Right cardiac atrium (tissue), 5 donors: ENCODE measurements around the gene FYN. TPM values are rescaled to one million over a fixed set of nuclear protein-coding genes. Genes with fewer than 3 reads are reported as not detected.

Experiments
- ATAC-seq, 2 donors: fragments of 200-7000 bp; cut with Tn5 transposase; one replicate each; pipeline versions ENCODE4 v1.8.0 to v1.9.1; 2020; ENCODE audit warnings: moderate library complexity in 2 of 2, mild to moderate bottlenecking in 1 of 2
- DNase-seq, 3 donors: peaks; one replicate each; pipeline ENCODE4 v3.0.0-alpha.2; 2020
- H3K27ac ChIP-seq: one replicate; pipeline ENCODE4 v1.5.1; 2013; ENCODE audit warnings: mild to moderate bottlenecking, low read length, control low read depth, moderate library complexity
- H3K27me3 ChIP-seq: one replicate; pipeline ENCODE4 v1.6.1; 2013; ENCODE audit not compliant: control insufficient read depth, insufficient read depth
- H3K4me1 ChIP-seq: one replicate; pipeline ENCODE4 v1.6.1; 2013; ENCODE audit warnings: low read length; ENCODE audit not compliant: control insufficient read depth, insufficient read depth
- H3K4me3 ChIP-seq: one replicate; pipeline ENCODE4 v1.5.1; 2013; ENCODE audit warnings: low read length, control low read depth
- H3K9me3 ChIP-seq: one replicate; pipeline ENCODE4 v1.6.1; 2013; ENCODE audit warnings: low read length; ENCODE audit not compliant: control insufficient read depth
- WGBS: extraction: QIAGEN DNeasy Blood & Tissue Kit; methylation state at CpG from one replicate; pipeline ENCODE4 v1.1.7; 2013; 5-methylcytosine and 5-hydroxymethylcytosine counted together
- intact Hi-C, 4 donors: fragments of 100-400 bp; cut with DNase I; formaldehyde crosslinking; loops; one replicate each; pipeline versions ENCODE4 v1.11.0 to v1.14.0; 2022 to 2023
- polyA plus RNA-seq: library from polyadenylated mRNA; stranded (reverse); fragments of 200-250 nt; gene quantifications from one replicate; pipeline ENCODE4 v1.2.3, GENCODE V29; 2013
- total RNA-seq, 4 donors: library from RNA; stranded (reverse); fragmentation: NEBNext Ultra II Directional; extraction: Animal tissue kit (Norgen Biotek cat#: 25700); gene quantifications; one replicate each; pipeline ENCODE4 v1.2.1, GENCODE V29; 2021
- donor health status: healthy with polysubstance abuse.
- donor health status: DM: no; HTN: yes; CAD: no.
- donor health status: DM: no; HTN: no; CAD: no.
- donor health status: DM: no; HTN: yes; CAD: no; lungs with severe emphysema.
- donor health status: DM: yes; HTN: yes; CAD: no.

FYN gene
- total and polyA plus RNA-seq, 5 donors: 29.8 to 76.6 (median 73.3) TPM

- Histone ChIP-seq H3K4me3 (no peak overlapping the region), H3K27me3 (no peaks in the 10 kb centered on the region), H3K9me3 (no peaks in the 10 kb centered on the region), H3K4me1 (peaks cover 9% of the 10 kb centered on the region), H3K27ac (no peak overlapping the region)
- intact Hi-C loops: no loop called here
- 84% methylated on average over 6 of the region's 6 CpGs for WGBS
- DNase-seq: no peak
- peak; percentile 45 to 49 for ATAC-seq
These were observed 55.7 kb downstream of the FYN start for GRCh38 chr6:111817451-111818120.

DNA sequence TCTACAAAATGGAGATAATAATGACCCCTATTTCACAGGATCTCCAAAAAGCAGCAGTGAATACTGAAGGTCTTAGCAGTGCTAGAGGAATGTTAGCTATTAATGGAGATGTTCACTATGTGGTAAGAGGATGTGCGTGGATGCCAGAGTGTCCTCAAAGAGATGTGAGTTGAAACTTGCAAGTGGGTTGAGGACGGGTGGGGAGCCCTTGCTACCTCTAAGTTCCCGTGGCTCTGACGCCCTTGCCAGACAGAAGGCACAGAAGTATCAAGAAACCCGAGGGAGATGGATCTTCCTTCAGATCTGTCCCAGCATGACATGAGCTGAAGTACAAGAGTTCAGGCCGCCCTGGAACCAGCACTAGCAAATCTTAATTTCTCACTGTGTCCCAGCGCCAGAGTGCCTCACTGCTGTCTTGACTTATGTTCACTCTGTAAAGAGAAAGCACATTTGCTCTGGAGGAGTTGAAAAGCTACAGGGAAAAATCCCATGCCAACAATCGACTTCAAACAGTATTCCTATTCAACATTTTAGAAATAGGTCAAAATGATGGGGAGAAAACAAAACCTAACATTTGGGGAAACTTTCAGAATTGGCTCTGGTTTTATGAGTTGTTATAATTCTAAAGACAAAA is 59.5 kb downstream of the FYN start:
- no peak for DNase-seq
- H3K27ac ChIP-seq: no peak overlapping the region
- H3K9me3 ChIP-seq: no peaks in the 10 kb centered on the region
- no peak overlapping the region for H3K4me3 ChIP-seq
- peaks cover 7% of the 10 kb centered on the region for H3K4me1 ChIP-seq
- no peaks in the 10 kb centered on the region for H3K27me3 ChIP-seq
- no peak for ATAC-seq
- intact Hi-C loops: no loop called here
- 80% methylated on average over 8 of the region's 8 CpGs for WGBS

GRCh38 chr6:111813237-111813636 is 60.0 kb downstream of the FYN start:
- Histone ChIP-seq H3K27ac (no peak overlapping the region), H3K27me3 (no peaks in the 10 kb centered on the region), H3K9me3 (no peaks in the 10 kb centered on the region), H3K4me1 (peaks cover 5% of the 10 kb centered on the region), H3K4me3 (no peak overlapping the region)
- DNase-seq: no peak
- intact Hi-C loops: no loop called here
- no peak for ATAC-seq

DNA sequence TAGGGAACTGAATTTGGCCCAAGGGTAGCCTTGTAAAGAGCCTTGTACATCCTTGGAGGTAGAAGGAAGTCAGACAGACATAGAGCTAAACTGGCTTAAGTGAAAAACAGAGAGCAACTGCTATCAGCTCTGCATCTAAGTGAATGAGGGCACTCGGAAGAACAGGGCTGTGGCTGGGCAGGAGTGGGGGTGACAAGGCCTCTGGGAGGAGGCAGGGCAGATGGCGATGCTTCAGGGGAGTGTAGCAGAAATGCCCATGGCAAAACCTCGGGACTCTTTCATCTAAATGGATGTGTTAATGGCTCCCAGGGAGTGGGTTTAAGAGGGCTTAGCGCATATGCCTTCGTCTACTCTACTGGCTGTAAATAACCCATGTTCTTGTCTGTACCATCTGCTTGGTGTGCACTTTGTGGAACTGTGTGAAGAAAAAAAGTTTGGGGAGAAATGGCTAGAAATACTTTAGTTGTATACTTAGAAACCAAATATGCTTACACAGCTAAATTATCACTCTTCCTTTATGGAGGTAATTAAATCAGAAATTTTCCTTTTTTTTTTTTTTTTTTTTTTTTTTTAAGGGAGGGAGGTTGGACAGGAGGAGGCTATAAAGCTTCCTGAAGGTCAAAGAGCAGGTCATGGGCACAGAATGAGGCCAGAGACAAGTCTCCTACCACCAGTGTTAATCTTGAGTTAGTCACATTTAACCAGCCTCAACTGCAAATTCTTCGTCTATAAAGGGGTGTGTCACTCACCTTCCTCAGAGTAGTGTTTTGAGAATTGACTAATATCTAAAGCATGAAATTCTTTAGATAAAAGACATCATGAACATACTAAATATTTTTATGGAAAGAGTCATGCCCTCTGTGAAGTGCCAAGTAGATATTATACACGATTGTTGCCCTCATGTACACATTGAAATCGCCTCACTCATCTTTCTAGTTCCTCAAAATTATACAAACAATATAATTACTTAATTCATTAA is 60.9 kb downstream of the FYN start:
- DNase-seq (no peak), ATAC-seq (no peak)
- Histone ChIP-seq H3K9me3 (no peaks in the 10 kb centered on the region), H3K4me3 (no peak overlapping the region), H3K27ac (no peak overlapping the region), H3K27me3 (no peaks in the 10 kb centered on the region), H3K4me1 (peaks cover 5% of the 10 kb centered on the region)
- intact Hi-C loops: no loop called here
- WGBS: 85% methylated on average over 8 of the region's 8 CpGs

DNA sequence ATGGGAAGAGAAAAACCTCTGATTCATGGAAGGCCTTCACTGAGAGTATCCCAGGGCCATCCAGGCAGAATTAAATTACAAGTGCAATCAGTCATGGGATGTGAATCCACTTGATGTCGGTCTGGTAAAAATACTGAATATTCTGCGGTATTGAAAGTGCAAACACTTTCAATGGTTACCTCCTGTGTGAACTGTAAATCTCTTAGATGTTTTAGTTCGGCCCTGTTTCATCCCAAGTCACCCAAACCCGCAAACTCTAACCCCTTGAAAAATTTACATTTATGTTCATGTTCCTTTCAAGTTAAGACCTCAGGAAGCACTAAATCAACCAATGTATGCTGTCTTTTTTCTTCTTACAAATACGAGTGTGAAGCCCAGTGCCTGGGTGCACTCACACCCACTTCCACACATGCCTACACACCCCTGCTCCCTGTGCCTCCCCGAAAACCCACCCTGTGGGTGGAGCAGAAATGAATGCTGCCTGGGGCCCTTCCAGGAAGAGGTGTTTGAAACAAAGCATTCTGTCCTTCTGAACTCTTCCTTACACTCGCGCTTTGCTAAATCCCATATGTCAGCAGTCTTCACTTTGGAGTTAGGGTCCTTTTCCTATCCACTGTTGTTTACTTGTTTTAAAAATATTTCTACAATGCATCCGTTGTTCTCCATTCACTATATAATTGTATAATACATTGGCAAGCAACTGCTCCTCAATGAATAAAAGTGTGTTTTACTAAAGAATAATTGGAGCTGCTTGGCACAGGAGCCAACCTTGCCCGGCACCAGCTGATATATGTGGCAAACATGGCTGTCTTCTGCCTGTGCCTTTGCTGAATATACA is 62.7 kb downstream of the FYN start:
- H3K4me1 ChIP-seq: peaks cover 6% of the 10 kb centered on the region
- no peak overlapping the region for H3K4me3 ChIP-seq
- no peak for DNase-seq
- no peak overlapping the region for H3K27ac ChIP-seq
- H3K9me3 ChIP-seq: no peaks in the 10 kb centered on the region
- 81% methylated on average over 10 of the region's 10 CpGs for WGBS
- ATAC-seq: no peak
- no peaks in the 10 kb centered on the region for H3K27me3 ChIP-seq
- intact Hi-C loops: no loop called here

GRCh38 chr6:111809766-111810165 is 63.5 kb downstream of the FYN start:
- intact Hi-C loops: no loop called here
- no peak overlapping the region for H3K4me3 ChIP-seq
- no peak for ATAC-seq
- H3K27me3 ChIP-seq: no peaks in the 10 kb centered on the region
- DNase-seq: no peak
- peaks cover 9% of the 10 kb centered on the region for H3K4me1 ChIP-seq
- H3K9me3 ChIP-seq: no peaks in the 10 kb centered on the region
- H3K27ac ChIP-seq: no peak overlapping the region

DNA sequence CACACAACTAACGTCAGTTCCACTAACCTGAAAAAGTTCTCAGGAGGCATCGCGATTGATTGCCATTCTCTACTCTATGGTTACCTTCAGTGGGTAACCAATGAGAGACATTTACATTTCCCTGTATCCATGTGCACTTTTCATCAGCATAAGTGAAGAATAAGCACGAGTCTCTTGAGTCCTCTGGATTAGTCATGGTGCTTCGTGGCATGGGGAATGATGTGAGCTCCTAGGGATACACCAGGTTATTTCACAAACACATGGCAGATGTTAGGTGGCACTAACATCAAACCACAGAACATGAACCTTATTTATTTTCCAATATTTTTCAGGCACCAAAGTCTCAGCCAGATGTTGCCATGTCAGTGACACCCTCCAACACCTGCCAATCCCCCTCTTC is 64.0 kb downstream of the FYN start:
- no peak for DNase-seq
- H3K4me3 ChIP-seq: no peak overlapping the region
- H3K4me1 ChIP-seq: peaks cover 13% of the 10 kb centered on the region
- H3K27me3 ChIP-seq: no peaks in the 10 kb centered on the region
- no peak overlapping the region for H3K27ac ChIP-seq
- ATAC-seq: no peak
- WGBS: 92% methylated on average over 5 of the region's 5 CpGs
- intact Hi-C loops: no loop called here
- no peaks in the 10 kb centered on the region for H3K9me3 ChIP-seq

DNA sequence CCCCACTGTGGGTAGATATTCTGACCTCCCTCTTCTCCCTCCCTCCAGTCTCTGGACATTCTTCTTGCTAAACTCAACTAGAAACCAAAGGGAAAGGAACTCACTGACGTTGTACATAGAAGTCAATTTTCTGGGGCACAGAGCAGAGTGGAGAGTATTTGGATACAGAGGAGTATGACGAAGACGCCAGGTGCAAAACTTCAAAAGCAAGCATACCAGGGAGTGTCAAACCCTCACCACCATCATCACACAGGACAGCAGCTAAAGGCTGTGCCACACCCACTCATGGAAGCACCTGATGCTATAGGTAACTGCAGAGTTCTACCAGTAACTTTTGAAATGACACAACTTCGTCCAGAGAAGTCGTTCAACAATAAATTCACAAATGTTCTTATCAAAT is 64.8 kb downstream of the FYN start:
- no peak for ATAC-seq
- Histone ChIP-seq H3K27ac (no peak overlapping the region), H3K9me3 (no peaks in the 10 kb centered on the region), H3K27me3 (no peaks in the 10 kb centered on the region), H3K4me3 (no peak overlapping the region), H3K4me1 (peaks cover 10% of the 10 kb centered on the region)
- 91% methylated on average over 5 of the region's 5 CpGs for WGBS
- intact Hi-C loops: no loop called here
- no peak for DNase-seq

DNA sequence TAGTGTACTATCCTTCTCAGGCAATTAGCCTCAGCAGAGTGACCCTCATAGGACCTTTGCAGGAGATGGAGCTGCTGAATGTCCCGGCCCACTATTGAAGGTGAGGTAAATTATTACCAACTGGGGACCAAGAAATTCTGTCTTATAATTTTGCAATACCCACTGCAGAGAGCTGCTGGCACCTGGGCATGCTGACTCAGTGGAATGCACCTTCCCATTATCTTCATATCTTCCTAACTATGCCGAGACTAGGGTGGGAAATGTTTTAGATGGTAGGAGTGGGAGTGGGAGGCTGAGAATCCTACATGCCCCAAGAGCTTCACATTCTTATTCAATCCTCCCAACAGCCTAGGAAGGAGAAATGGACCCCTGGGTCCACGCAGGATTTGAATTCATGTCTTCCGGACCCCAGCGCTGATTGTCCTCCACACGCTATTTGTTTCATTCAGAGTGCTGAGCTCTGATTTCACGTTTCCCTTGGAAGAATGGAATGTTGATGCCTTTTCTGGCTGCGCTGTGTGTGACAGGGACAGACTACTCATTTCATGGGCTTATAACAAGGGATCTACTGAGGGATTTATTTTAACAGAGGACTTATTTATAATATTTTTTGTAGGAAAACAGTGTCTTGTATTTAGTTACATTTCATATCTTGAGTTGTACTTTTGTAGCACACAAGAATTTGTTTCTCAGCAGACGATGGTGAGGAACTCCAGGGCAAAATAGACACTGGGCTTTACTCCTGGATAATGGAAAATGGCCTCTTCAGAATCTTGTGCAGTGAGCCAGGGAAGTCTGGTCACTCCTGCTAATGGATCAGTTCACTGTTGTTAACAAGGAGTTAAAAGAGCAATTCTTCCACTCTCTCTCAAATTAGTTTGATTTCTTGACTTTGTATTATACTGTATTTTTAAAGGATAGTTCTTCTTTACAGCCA is 66.4 kb downstream of the FYN start:
- intact Hi-C loops: no loop called here

DNA sequence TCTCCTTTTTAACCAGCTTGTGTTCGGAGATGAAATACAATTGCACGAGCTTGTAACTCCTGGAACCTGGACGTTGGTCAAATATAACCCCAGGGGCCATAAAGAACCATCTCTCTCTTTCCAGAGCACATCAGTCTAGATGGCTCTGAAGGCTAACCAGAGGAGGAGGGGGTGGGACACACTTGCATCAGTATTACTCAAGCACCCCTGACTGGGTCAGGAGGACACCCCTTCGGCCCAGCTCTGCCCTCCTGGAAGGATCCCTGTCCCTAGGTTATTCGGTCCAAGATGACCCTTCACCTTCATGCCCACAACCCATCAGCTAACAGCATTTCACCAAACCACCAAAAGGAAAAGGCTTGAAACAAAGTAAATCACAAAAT is 67.1 kb downstream of the FYN start:
- Histone ChIP-seq H3K9me3 (no peaks in the 10 kb centered on the region), H3K4me3 (no peak overlapping the region), H3K27ac (no peak overlapping the region), H3K27me3 (no peaks in the 10 kb centered on the region), H3K4me1 (peaks cover 10% of the 10 kb centered on the region)
- intact Hi-C loops: no loop called here
- WGBS: 75% methylated on average over 5 of the region's 5 CpGs
- DNase-seq (no peak), ATAC-seq (no peak)

More for the DNA sequence above, 66.4 kb downstream of the FYN start:
- Histone ChIP-seq H3K9me3 (no peaks in the 10 kb centered on the region), H3K27me3 (no peaks in the 10 kb centered on the region), H3K27ac (no peak overlapping the region), H3K4me3 (no peak overlapping the region), H3K4me1 (peaks cover 10% of the 10 kb centered on the region)
- WGBS: 87% methylated on average over 9 of the region's 9 CpGs
- ATAC-seq (no peak), DNase-seq (no peak)
